PC-3 (cell line): ENCODE measurements around the gene DOCK4.

Experiments used
- EZH2 ChIP-seq: fragments of 300-600 bp; sonication (generic); IDR thresholded peaks from one replicate; pipeline ENCODE4 v1.6.1; 2017; ENCODE audit warnings: antibody characterized with exemption, mild to moderate bottlenecking, low read length; ENCODE audit not compliant: unreplicated experiment
- EZH2phosphoT487 ChIP-seq: fragments of 300-600 bp; sonication (generic); IDR thresholded peaks from 2 replicates; pipeline ENCODE4 v1.6.1; 2018; ENCODE audit warnings: mild to moderate bottlenecking, antibody characterized with exemption, low read length, borderline replicate concordance
- TF ChIP-seq, protein P1 (sequence below): fragments of 300-600 bp; sonication (generic); conservative IDR thresholded peaks from 2 replicates; pipeline ENCODE4 v1.5.1; 2017; ENCODE audit warnings: antibody characterized with exemption, low read depth, mild to moderate bottlenecking, low read length

DNA sequence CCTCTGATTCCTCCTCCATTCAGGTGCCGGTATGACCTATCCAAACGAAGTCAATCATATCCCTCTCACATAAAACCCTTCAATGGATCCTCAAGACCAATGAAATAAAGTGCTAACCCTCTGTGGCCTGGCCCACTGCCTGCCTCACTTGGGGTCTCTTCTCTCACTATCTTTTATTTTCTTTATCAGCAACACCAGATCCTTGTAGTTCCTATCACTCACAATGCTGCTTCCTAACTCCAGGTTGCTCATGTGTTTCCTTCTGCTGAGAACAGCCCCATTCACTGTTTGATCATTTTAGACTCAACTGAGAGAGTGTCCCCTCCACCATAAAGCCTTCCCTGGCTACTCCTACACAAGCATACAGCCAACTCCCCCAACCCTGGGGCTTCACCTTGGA is 180.6 kb downstream of the DOCK4 start:
- TF ChIP-seq, protein P1, sequence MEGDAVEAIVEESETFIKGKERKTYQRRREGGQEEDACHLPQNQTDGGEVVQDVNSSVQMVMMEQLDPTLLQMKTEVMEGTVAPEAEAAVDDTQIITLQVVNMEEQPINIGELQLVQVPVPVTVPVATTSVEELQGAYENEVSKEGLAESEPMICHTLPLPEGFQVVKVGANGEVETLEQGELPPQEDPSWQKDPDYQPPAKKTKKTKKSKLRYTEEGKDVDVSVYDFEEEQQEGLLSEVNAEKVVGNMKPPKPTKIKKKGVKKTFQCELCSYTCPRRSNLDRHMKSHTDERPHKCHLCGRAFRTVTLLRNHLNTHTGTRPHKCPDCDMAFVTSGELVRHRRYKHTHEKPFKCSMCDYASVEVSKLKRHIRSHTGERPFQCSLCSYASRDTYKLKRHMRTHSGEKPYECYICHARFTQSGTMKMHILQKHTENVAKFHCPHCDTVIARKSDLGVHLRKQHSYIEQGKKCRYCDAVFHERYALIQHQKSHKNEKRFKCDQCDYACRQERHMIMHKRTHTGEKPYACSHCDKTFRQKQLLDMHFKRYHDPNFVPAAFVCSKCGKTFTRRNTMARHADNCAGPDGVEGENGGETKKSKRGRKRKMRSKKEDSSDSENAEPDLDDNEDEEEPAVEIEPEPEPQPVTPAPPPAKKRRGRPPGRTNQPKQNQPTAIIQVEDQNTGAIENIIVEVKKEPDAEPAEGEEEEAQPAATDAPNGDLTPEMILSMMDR = no peak
- TF ChIP-seq EZH2 (no peak), EZH2phosphoT487 (no peak)
